Astrocyte (in vitro differentiated cells and primary cell): ENCODE data around the gene SYTL2.

Experiments
- CTCF ChIP-seq: IDR thresholded peaks from 2 replicates; pipeline ENCODE4 v1.5.1; 2011; ENCODE audit warnings: low read depth, mild to moderate bottlenecking, inconsistent platforms, low read length, moderate library complexity; ENCODE audit not compliant: insufficient read depth
- EZH2 ChIP-seq: IDR thresholded peaks from 2 replicates; pipeline ENCODE4 v1.6.1; 2012; ENCODE audit warnings: mild to moderate bottlenecking, low read length, inconsistent platforms; ENCODE audit not compliant: insufficient read depth

DNA sequence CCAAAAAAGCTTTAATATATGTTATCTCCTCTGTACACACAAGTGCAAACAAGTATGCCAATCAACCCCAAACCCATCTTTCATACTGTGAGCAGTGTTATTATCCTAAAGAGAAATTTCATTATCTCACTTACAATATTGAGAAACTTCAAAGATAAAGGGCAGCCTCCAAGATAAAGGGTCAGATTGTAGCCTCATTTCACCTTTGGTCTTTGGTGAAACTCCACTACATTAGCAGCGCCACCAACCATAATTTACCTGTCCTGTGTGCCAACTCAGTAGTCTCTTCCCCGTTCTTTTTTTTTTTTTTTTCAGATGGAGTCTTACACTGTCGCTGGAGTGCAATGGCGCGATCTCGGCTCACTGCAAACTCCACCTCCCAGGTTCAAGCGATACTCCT is 9.4 kb downstream of the SYTL2 start:
- TF ChIP-seq CTCF (no peak), EZH2 (no peak)
